Activated CD8-positive, alpha-beta memory T cell treated with anti-CD3 and anti-CD28 coated beads, Interleukin-2, amount 50 U/mL, for 4 hours (primary cell): ENCODE measurements around the gene MRFAP1.
A peak's percentile ranks its signal among the peaks of the same experiment; 100 is the strongest.
"Not testable (repeated sequence)": the region's sequence is repeated elsewhere in the genome, so short reads cannot be mapped to it uniquely, and the experiment has no call there.

Experiments used
- DNase-seq: peaks from one replicate; pipeline ENCODE4 v3.0.0-alpha.2; 2020

The MRFAP1 gene

DNA sequence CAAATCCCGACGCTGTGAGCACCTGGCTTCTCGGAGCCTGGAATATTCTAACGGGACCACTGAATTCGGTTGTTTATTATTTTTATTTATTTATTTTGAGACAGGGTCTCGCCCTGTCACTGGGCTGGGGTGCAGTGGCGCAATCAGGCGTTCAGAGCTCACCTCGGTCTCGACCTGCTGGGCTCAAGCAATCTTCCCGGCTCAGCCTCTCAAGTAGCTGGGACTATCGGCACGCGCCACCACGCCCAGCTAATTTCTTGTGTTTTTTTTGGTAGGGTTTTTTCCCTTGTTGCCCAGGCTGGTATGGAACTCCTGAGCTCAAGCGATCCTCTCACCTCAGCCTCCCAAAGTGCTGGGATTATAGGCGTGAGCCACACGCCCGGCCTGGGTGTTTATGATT, 31.6 kb downstream of the MRFAP1 start:
- DNase-seq, result no peak

GRCh38 chr4:6672541-6673190, 32.2 kb downstream of the MRFAP1 start:
- not testable (repeated sequence) for DNase-seq

DNA sequence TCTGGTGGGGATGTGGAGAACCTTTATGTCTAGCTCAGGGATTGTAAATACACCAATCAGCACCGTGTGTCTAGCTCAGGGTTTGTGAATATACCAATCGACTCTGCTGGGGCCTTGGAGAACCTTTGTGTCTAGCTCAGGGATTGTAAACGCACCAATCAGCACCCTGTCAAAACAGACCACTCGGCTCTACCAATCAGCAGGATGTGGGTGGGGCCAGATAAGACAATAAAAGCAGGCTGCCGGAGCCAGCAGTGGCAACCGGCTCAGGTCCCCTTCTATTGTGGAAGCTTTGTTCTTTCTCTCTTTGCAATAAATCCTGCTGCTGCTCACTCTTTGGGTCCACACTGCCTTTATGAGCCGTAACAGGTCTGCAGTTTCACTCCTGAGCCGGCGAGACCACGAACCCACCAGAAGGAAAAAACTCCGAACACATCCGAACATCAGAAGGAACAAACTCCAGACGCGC, 32.7 kb downstream of the MRFAP1 start:
- peak; percentile 37 for DNase-seq

- peak; percentile 88 for DNase-seq
These were observed 33.4 kb downstream of the MRFAP1 start for GRCh38 chr4:6673660-6674499.

- peak; percentile 64 for DNase-seq
These were observed 34.1 kb downstream of the MRFAP1 start for GRCh38 chr4:6674500-6675149.

DNA sequence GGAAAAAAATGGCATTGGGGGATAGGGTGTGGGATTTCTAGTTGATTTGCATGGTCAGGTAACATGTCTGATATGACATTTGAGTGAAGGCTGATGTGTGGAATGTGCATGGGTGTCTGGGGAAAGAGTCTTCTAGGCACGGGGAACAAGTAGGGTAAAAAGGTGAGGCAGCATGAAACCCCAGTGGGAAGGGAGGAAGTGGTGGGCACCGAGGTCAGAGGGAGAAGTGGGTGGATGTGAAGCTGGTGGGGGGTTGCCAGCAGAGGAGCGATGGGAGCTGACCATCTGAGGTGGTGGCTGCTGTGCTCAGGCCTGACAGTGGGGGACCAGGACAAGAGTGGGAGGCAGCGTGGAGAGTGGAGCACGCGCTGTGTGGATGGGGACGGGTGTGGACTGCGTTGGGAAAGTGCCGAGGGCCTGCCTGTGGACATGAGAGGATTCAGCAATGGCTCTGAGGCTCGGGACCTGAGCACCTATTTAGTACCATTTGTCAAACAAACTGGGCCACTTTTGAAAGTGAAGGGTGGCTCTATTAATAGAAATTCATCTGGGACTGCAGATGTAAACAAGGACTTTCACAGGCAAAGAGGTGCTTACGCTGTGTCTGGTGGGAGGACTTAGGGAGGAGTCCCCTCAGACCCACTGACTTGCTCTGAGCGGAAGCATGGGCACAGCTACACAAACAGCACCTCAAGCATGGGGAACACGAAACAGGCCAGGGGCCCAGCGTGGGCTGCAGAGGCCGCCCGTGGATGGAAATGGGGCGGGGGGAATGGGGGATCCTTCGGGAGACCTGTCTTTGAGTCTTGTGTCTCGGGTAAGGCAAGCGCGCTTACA, 36.5 kb downstream of the MRFAP1 start:
- no peak for DNase-seq

DNA sequence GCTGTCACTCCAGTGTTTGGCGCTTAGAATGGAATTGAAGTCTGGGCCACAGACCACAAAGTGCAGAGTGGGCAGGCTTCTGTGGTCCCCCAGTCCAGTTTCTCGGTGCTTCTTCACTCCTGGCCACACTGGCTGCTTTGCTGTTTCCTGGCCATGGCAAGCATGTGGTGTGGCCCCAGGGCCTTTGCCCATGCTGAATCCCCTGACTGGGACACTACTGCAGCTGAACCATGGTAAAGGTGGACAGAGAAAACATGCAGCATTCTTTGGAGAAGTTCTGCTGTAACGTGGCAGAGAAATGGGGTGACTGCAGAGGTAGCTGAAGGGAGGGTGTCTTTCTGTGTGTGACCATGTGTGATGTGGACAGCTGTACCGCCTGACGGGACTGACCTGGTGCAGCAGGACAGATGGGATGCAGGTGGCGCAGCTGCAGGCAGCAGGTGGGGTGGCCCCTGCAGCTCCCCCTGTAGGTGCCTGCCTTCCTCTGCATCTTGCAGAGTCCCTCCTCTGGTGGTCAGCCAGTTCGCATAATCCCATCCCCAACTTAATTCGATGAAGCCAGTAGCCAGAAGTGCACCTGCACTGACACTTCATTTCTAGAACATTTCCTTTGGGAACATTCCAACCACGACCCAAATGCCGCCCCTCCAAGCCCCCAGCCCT, 40.0 kb downstream of the MRFAP1 start:
- no peak for DNase-seq

DNA sequence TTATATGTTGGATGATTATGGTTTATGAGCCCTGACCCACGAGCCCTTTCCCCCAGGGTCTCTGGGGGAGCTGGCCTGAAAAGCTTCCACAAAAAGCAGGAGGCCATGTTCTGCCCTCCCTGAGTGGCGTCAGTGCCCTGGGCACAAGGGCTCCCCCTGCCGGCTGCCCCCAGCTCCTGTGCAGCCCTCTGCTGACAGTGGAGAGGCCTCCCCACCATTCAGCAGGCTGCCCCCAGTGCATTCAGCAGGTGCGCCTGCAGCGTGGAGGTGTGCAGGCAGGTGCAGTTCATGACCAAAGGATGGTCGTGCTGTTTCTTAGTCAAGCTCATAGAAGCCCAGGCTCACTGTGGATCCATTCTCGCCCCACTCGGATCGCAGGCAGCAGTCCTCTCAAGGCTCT, 40.7 kb downstream of the MRFAP1 start:
- no peak for DNase-seq

DNA sequence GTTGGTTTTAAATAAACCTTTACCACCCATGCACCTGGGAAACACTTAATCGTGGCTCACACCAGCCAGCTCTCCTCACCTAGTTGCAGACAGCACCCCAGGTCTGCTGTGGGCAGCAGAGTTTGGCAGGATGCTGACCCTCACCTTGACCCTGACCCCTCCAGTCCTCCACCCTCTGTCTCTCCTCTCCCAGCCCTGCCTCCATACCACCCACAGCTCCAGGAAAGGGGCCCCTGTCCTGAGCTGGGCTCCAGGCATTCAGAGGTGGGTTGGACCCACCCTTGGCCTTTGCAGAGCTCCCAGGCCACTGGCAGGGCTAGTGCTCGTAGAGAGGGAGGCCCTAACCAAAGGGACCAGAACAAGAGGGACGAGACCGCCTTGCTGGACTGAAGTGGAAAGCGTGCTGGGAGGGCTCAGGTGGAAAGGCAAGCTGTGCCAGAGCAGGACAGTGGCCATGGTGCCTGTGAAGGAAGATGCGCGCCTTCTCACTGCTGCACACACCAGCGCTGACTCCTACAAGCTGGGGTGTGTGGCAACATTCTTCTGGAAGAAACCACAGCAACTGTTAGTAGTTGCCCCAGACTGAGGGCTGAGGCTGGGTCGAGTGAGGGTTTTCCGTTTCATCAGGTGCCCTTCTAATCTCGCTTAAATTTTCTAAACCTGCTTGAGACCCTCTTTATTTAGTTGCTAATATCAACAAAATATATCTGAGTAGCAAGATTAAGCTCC, 42.5 kb downstream of the MRFAP1 start:
- no peak for DNase-seq

DNA sequence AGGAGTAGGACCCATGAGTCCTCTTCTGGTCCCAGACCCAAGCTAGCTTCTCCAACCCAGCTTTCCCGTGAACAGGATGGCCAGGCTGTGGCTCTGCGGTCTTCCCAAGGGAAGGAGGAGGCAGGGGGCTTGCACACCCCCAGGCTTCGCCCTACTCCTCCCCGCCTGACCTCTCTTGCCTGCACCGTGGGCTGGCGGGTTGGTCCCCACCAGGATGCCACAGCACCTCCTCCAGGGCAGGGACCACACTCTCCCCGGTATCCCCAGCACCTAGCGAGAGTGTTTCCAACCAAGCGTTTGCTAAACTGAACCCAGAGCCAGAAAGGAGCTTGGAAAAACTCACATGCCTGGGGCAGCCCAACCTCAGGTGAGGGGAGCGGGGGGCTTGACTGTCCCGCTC, 44.2 kb downstream of the MRFAP1 start:
- DNase-seq, result no peak

GRCh38 chr4:6686104-6686787, 45.8 kb downstream of the MRFAP1 start:
- DNase-seq, result no peak

GRCh38 chr4:6687947-6688878, 47.7 kb downstream of the MRFAP1 start:
- no peak for DNase-seq

DNA sequence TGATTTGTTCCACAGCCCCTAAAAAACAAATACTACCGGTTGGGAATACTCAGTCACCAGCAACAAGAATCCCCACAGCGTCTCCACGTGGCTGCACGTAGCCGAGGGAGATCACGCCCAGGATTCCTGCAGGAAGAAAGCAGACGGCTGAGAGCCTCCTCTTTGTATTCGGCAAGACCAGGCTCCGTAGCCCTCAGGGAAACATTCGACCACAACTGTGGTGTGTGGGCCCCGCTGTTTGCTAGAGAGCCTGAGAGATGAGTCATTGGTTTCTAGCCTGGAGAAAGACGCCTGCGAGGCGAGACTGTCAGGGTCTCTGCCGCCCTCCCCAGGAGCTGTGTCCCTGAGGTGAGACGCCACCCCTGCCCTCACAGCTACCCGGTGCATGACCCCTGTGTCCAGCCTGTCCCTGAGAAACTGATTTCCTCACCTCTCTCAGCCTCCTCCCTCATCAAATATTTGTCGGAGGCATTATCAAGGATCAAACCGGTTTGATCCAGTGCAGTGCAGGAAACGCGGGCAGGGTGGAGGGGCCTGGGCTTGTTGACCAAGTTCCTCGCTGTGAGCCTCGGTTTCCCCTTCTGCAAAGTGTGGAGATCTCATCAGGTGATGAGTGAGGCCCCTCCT, 48.5 kb downstream of the MRFAP1 start:
- peak; percentile 74 for DNase-seq

DNA sequence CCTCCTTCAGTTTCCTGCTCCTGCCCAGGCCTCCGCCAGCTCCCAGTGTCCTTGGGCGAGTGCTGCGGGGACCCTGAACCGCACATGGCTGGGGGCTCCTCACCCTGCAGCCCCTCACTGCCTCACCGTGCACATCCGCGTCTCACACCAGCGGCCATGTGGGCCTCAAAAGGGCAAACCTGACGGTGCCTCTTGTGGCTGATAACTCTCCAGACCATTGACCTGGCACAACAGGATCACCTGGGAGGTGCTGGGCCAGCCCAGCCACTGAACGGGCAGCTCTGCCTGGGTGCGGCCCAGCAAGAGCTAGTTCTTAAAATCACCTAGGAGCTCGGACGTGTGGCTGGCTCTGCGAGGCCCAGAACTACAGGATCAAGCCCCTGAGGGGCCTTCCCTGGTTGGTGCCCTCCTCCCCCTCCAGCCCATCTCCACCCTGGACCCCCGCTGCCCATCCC, 49.0 kb downstream of the MRFAP1 start:
- no peak for DNase-seq
